GM21619 (cell line): ENCODE results near the gene NKX2-8.
"Not testable (repeated sequence)": the region's sequence is repeated elsewhere in the genome, so short reads cannot be mapped to it uniquely, and the experiment has no call there.

Experiments used
- ATAC-seq: cut with Tn5 transposase; IDR thresholded peaks from one replicate; pipeline ENCODE4 v1.9.1; 2021; ENCODE audit not compliant: unreplicated experiment

Gene NKX2-8

GRCh38 chr14:36580141-36580855 lies 2.1 kb downstream of the NKX2-8 start:
- no peak for ATAC-seq

GRCh38 chr14:36579573-36580140 lies 2.8 kb downstream of the NKX2-8 start:
- no peak for ATAC-seq

GRCh38 chr14:36579001-36579555 lies 3.3 kb downstream of the NKX2-8 start:
- no peak for ATAC-seq

DNA sequence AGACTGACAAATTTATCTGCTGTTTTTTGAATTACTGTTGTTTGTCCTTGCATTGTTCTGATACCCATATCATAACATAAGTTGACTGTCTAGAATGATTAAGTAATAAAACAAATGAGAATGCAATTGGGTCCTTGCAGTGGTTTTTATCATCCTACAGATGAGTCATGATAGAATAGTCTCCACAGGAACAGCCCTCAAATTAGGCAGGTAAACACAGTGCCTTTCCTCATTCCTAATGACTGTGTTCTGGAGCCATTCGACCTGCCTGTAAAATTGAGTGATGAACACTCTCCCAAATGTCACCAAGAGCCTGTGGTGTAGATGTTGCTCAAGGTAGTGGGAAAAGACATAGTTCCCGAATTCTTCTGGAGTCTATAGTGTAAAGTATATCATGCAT lies 12.3 kb downstream of the NKX2-8 start:
- no peak for ATAC-seq

- ATAC-seq: no peak
These were observed 25.5 kb downstream of the NKX2-8 start for GRCh38 chr14:36556811-36557433.

- ATAC-seq: no peak
These were observed 26.2 kb downstream of the NKX2-8 start for GRCh38 chr14:36555998-36556743.

- no peak for ATAC-seq
These were observed 28.7 kb downstream of the NKX2-8 start for GRCh38 chr14:36553656-36554260.

DNA sequence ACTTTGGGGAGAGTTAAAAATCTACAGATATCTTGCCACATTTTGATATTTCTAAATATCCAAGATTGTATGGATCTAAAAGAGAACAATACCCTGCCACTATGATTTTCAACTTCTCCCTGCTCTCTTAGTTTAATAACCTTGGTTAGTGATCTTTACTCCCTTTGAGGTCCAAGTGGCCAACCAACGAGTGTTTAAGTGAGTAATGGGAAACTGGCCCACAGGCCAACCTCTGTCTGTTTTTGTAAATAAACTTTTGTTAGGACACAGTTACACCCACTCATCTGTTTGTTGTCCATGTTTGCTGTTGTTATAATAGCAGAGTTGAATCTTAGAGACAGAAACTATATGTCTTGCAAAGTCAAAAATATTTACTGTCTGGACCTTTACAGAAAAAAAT lies 31.5 kb downstream of the NKX2-8 start:
- ATAC-seq: no peak

GRCh38 chr14:36544280-36544679 lies 38.1 kb downstream of the NKX2-8 start:
- not testable (repeated sequence) for ATAC-seq

- ATAC-seq: no peak
These were observed 44.4 kb downstream of the NKX2-8 start for GRCh38 chr14:36538051-36538450.
